Loucy (cell line): ENCODE results near the gene SMYD4.

ENCODE experiments used
- H2AFZ ChIP-seq: fragments of 200-600 bp; sonication (generic); 2 replicates; pipeline ENCODE4 v1.6.0; 2016; ENCODE audit warnings: antibody characterized with exemption, mild to moderate bottlenecking, low read length, moderate library complexity
- H3F3A ChIP-seq: fragments of 200-600 bp; 2 replicates; pipeline ENCODE4 v1.6.0; 2016; ENCODE audit warnings: antibody characterized with exemption, low read depth, mild to moderate bottlenecking
- H3K27me3 ChIP-seq: fragments of 200-600 bp; sonication (generic); 2 replicates; pipeline ENCODE4 v1.6.1; 2014; ENCODE audit warnings: low read length, mild to moderate bottlenecking; ENCODE audit not compliant: insufficient read depth, poor library complexity, severe bottlenecking
- H3K36me3 ChIP-seq: fragments of 200-600 bp; sonication (generic); 2 replicates; pipeline ENCODE4 v1.6.1; 2016; ENCODE audit warnings: low read length; ENCODE audit not compliant: insufficient read depth
- H3K4me1 ChIP-seq: fragments of 200-600 bp; sonication (generic); 2 replicates; pipeline ENCODE4 v1.5.1; 2014; ENCODE audit warnings: low read length, mild to moderate bottlenecking; ENCODE audit not compliant: insufficient read depth, poor library complexity, severe bottlenecking
- H3K4me2 ChIP-seq: fragments of 200-600 bp; sonication (generic); 2 replicates; pipeline ENCODE4 v1.6.0; 2014; ENCODE audit warnings: antibody characterized with exemption, low read length, low read depth, mild to moderate bottlenecking; ENCODE audit not compliant: poor library complexity, severe bottlenecking
- H3K4me3 ChIP-seq: fragments of 200-600 bp; sonication (generic); 2 replicates; pipeline ENCODE4 v1.5.1; 2014; ENCODE audit warnings: low read length, mild to moderate bottlenecking, mixed read lengths; ENCODE audit not compliant: poor library complexity, severe bottlenecking
- H3K79me2 ChIP-seq: fragments of 200-600 bp; sonication (generic); 2 replicates; pipeline ENCODE4 v1.6.1; 2014; ENCODE audit warnings: low read length; ENCODE audit not compliant: insufficient read depth
- H3K9ac ChIP-seq: fragments of 200-600 bp; sonication (generic); 2 replicates; pipeline ENCODE4 v1.6.0; 2014; ENCODE audit warnings: mild to moderate bottlenecking, low read depth, low read length, moderate library complexity; ENCODE audit not compliant: poor library complexity, severe bottlenecking
- H3K9me2 ChIP-seq: fragments of 200-600 bp; sonication (generic); replicated peaks from 2 replicates; pipeline ENCODE4 v1.6.1; 2016; ENCODE audit warnings: low read depth, low read length, mixed read lengths
- H3K9me3 ChIP-seq: fragments of 200-600 bp; sonication (generic); 2 replicates; pipeline ENCODE4 v1.6.1; 2014; ENCODE audit warnings: mild to moderate bottlenecking, antibody characterized with exemption, low read length, low read depth; ENCODE audit not compliant: insufficient read depth
- H4K20me1 ChIP-seq: fragments of 200-600 bp; sonication (generic); 2 replicates; pipeline ENCODE4 v1.6.0; 2014; ENCODE audit warnings: antibody characterized with exemption, low read length, mild to moderate bottlenecking; ENCODE audit not compliant: insufficient read depth, poor library complexity, severe bottlenecking
- CTCF ChIP-seq: fragments of 200-600 bp; sonication (generic); conservative IDR thresholded peaks from 2 replicates; pipeline ENCODE4 v1.5.1; 2014; ENCODE audit warnings: mild to moderate bottlenecking, antibody characterized with exemption, low read length
- EZH2phosphoT487 ChIP-seq: fragments of 200-600 bp; IDR thresholded peaks from 2 replicates; pipeline ENCODE4 v1.6.1; 2018; ENCODE audit warnings: antibody characterized with exemption, mild to moderate bottlenecking, moderate library complexity, borderline replicate concordance

SMYD4 gene

GRCh38 chr17:1755252-1755826, 74.4 kb downstream of the SMYD4 start:
- Histone ChIP-seq H3F3A (no peaks in the 10 kb centered on the region), H3K27me3 (no peaks in the 10 kb centered on the region), H3K4me3 (no peak overlapping the region), H4K20me1 (no peaks in the 10 kb centered on the region), H3K4me1 (no peaks in the 10 kb centered on the region), H3K9ac (no peak overlapping the region), H3K9me3 (no peaks in the 10 kb centered on the region), H3K79me2 (no peaks in the 10 kb centered on the region), H3K4me2 (no peak overlapping the region), H3K9me2 (no peaks in the 10 kb centered on the region), H2AFZ (no peak overlapping the region), H3K36me3 (no peaks in the 10 kb centered on the region)
- TF ChIP-seq EZH2phosphoT487 (no peak), CTCF (no peak)

DNA sequence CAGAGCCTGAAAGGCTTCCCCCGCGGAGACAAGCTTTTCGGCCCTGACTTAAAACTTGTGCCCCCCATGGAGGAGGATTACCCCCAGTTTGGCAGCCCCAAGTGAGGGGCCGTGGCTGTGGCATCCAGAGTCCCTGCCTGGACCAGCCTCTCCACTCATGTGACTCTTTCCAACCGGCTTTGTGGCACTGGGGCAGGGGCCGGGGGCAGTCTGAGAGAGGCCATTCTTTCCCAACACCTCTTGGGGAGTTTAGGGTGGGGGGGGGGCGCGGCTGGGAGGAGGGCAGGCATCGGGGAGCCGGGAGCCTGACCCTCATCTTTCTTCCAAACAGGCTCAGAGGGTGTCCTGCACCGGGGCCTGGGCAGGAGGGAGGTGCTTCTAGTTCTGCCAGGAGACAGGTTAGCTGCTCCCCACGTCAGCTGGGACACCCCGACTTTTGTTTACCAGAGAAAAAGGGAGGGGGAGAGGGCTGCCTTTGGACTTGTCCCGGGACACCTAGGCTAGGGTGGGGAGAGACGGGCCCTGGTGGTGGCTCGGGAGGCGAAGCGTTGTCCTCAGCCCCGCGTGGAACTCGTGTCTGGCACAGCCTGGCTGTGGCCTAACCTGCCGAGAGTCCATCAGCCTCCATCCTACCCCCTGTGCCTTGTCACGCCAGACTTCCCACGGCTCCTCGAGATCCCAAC, 75.1 kb downstream of the SMYD4 start:
- Histone ChIP-seq H2AFZ (no peak overlapping the region), H3K9ac (no peak overlapping the region), H3K27me3 (no peaks in the 10 kb centered on the region), H3K4me2 (no peak overlapping the region), H3F3A (no peaks in the 10 kb centered on the region), H3K4me1 (no peaks in the 10 kb centered on the region), H3K4me3 (no peak overlapping the region), H3K9me2 (no peaks in the 10 kb centered on the region), H3K79me2 (no peaks in the 10 kb centered on the region), H4K20me1 (no peaks in the 10 kb centered on the region), H3K9me3 (no peaks in the 10 kb centered on the region), H3K36me3 (no peaks in the 10 kb centered on the region)
- TF ChIP-seq CTCF = no peak
- no peak for TF ChIP-seq EZH2phosphoT487

GRCh38 chr17:1753767-1754429, 75.8 kb downstream of the SMYD4 start:
- Histone ChIP-seq H3K9me2 (no peaks in the 10 kb centered on the region), H2AFZ (no peak overlapping the region), H3K4me1 (no peaks in the 10 kb centered on the region), H3K9me3 (no peaks in the 10 kb centered on the region), H4K20me1 (no peaks in the 10 kb centered on the region), H3F3A (no peaks in the 10 kb centered on the region), H3K36me3 (no peaks in the 10 kb centered on the region), H3K79me2 (no peaks in the 10 kb centered on the region), H3K9ac (no peak overlapping the region), H3K4me2 (no peak overlapping the region), H3K27me3 (no peaks in the 10 kb centered on the region), H3K4me3 (no peak overlapping the region)
- TF ChIP-seq CTCF (no peak), EZH2phosphoT487 (no peak)
